Adipocyte (in vitro differentiated cells): Measurements from ENCODE around the gene ANKS1A.
"Not testable (repeated sequence)": the region's sequence is repeated elsewhere in the genome, so short reads cannot be mapped to it uniquely, and the experiment has no call there.

Experiments
- DNase-seq: peaks from one replicate; pipeline ENCODE4 v3.0.0-alpha.2; 2015; ENCODE audit warnings: low read depth
- H3K27me3 ChIP-seq: replicated peaks from 2 replicates; pipeline ENCODE4 v1.7.0; 2013; ENCODE audit warnings: mild to moderate bottlenecking, low read length, moderate library complexity; ENCODE audit not compliant: control insufficient read depth, insufficient read depth
- H3K36me3 ChIP-seq: 2 replicates; pipeline ENCODE4 v1.7.0; 2013; ENCODE audit warnings: low read length, mild to moderate bottlenecking, moderate library complexity; ENCODE audit not compliant: control insufficient read depth, insufficient read depth, severe bottlenecking
- H3K4me1 ChIP-seq: 2 replicates; pipeline ENCODE4 v1.7.0; 2013; ENCODE audit warnings: mild to moderate bottlenecking, low read length, moderate library complexity; ENCODE audit not compliant: control insufficient read depth, insufficient read depth
- H3K4me3 ChIP-seq: 2 replicates; pipeline ENCODE4 v1.7.0; 2013; ENCODE audit warnings: mild to moderate bottlenecking, low read length, moderate library complexity
- H3K9ac ChIP-seq: 2 replicates; pipeline ENCODE4 v1.7.0; 2013; ENCODE audit warnings: mild to moderate bottlenecking, low read length, moderate library complexity
- H3K9me3 ChIP-seq: 2 replicates; pipeline ENCODE4 v1.7.0; 2013; ENCODE audit warnings: mild to moderate bottlenecking, low read length, moderate library complexity; ENCODE audit not compliant: control insufficient read depth

ANKS1A gene

DNA sequence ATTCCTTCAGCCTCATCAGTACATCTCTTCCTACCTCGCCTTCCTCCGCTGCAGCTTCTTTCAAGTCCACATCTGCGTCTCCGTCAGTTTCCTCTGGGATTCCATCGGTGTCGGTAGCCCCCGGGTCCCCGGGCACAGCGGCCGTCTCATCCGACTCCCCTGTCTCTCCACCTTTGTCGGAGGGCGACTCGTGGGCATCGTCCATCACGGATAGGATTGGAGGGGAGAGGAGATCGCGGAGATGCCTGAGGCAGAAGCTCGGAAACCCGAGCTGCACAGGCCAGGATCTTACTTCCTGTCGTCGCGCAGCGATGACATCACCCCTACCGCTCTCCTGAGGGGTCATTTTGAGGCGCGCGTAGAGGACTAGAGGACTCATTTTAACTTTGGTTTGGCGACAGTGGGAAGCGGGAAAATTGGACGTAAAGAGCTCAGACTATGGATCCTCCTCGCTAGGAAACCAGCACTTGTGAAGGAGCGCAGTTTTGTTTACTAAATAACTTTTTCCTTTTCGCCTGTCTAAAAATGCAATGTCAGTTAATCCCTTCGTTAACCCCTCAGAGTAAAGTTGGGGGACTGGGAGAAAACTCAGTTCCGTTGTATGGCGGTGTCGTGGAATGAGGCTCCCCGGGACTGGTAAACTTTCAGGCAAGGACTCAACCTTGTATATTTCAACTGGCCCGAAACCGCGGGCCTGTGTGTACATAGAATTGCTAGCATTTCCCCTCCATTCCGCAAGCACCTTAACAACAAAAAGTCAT, 1.1 kb upstream of the ANKS1A start, which contains the start of gene TAF11:
Gene TAF11, minus strand, starts transcription at position 290 of the 761 bp plus-strand sequence. Its CDS starts 85 bp downstream, at position 205.
- peaks cover 20% of the 10 kb centered on the region for H3K4me1 ChIP-seq
- H3K9me3 ChIP-seq, result no peaks in the 10 kb centered on the region
- peak within 1 kb of the TSS; percentile 100 for H3K4me3 ChIP-seq
- H3K9ac ChIP-seq, result peak within 1 kb of the TSS; percentile 99
- H3K36me3 ChIP-seq, result peaks cover 4% of the 10 kb centered on the region
- peak; percentile 98 for DNase-seq
- no peaks in the 10 kb centered on the region for H3K27me3 ChIP-seq

DNA sequence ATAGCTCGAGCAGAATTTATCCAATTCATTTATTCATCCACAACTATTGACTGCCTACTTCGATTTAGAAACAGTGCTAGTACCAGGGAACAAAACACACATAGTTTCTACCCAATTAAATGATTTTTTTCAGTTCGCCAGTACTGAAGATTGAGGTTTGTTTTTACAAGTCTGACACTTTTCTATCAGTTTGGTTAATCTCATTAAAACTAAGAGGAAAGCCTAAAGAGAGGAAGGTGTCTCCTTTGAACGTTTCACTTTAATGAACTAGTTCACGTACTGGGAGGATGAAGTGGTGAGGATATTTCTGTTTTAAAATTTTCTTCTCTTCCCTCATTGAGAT, 570 bp upstream of the ANKS1A start:
- Histone ChIP-seq H3K4me3 (peak overlapping the region; percentile 100), H3K36me3 (peaks cover 4% of the 10 kb centered on the region), H3K4me1 (peaks cover 20% of the 10 kb centered on the region), H3K9me3 (no peaks in the 10 kb centered on the region), H3K9ac (peak overlapping the region; percentile 99), H3K27me3 (no peaks in the 10 kb centered on the region)
- no peak for DNase-seq

DNA sequence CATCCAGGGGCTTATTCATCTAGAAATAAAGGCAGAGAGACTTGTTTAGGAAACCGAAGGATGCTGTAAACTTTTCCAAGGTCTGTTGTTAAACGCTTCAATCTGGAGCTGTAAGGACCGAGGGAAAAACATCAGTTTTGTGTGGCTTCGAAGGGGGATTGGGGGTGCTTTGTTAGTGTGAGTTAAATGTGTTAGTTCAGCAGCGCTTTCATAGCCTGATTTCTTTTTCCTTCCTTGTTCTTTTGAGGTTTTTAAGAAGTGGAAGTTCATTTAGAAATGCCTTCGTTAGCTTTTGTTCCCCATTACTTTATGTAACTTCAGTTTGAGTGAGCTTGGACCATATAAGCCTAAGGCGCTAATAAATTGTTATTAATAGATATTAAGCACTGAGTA, 1.5 kb downstream of the ANKS1A start:
- Histone ChIP-seq H3K36me3 (no peaks in the 10 kb centered on the region), H3K4me1 (peaks cover 20% of the 10 kb centered on the region), H3K4me3 (peak overlapping the region; percentile 100), H3K27me3 (no peaks in the 10 kb centered on the region), H3K9me3 (no peaks in the 10 kb centered on the region), H3K9ac (peak overlapping the region; percentile 99)
- peak; percentile 17 for DNase-seq

DNA sequence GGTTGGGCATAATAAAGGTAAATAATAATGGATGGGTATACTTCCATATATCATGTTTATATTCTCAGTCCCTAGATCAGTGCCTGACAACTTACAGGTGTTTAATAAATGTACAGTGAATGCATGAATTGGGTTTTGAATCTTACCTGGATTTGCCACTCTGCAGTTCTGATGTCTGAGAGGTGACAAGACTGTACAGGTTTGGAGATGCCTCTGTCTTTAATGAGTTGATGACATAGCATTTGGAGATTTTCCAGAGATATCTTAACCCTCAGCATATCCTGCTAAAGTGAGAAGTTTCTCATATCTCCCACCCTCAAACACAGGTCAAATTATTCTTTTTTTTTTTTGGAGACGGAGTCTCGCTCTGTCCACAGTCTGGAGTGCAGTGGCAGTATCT, 2.2 kb downstream of the ANKS1A start:
- H3K4me3 ChIP-seq, result no peak overlapping the region
- no peak for DNase-seq
- no peaks in the 10 kb centered on the region for H3K9me3 ChIP-seq
- no peak overlapping the region for H3K9ac ChIP-seq
- peaks cover 20% of the 10 kb centered on the region for H3K4me1 ChIP-seq
- H3K36me3 ChIP-seq, result no peaks in the 10 kb centered on the region
- H3K27me3 ChIP-seq, result no peaks in the 10 kb centered on the region

- H3K4me1 ChIP-seq, result peaks cover 20% of the 10 kb centered on the region
- no peaks in the 10 kb centered on the region for H3K27me3 ChIP-seq
- no peaks in the 10 kb centered on the region for H3K36me3 ChIP-seq
- no peak for DNase-seq
- no peak overlapping the region for H3K9ac ChIP-seq
- H3K4me3 ChIP-seq, result no peak overlapping the region
- no peaks in the 10 kb centered on the region for H3K9me3 ChIP-seq
Measured at GRCh38 chr6:34894693-34895092, 5.6 kb downstream of the ANKS1A start.

DNA sequence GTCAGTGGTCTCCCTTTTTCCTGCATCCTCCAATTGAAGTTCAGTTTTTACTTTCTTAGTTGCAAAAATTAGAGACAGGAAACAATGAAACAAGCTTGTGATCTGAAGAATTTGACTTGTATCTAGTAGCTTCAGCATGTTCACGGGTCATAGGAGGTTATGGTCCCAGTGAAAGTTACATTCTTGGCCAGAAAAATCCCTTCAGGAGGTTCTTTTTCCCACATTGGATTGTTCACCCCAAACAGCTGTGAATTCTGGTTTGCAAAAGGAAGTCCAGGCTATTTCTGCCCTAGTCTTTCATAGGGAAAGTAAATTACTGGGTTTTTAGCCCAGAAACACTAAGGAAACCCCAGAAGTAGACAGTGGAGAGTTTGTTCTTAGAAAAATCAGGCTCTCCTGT, 8.1 kb downstream of the ANKS1A start:
- peak overlapping the region; percentile 5 for H3K9ac ChIP-seq
- no peaks in the 10 kb centered on the region for H3K36me3 ChIP-seq
- H3K4me3 ChIP-seq, result no peak overlapping the region
- no peak for DNase-seq
- peaks cover 25% of the 10 kb centered on the region for H3K4me1 ChIP-seq
- H3K27me3 ChIP-seq, result no peaks in the 10 kb centered on the region
- no peaks in the 10 kb centered on the region for H3K9me3 ChIP-seq

DNA sequence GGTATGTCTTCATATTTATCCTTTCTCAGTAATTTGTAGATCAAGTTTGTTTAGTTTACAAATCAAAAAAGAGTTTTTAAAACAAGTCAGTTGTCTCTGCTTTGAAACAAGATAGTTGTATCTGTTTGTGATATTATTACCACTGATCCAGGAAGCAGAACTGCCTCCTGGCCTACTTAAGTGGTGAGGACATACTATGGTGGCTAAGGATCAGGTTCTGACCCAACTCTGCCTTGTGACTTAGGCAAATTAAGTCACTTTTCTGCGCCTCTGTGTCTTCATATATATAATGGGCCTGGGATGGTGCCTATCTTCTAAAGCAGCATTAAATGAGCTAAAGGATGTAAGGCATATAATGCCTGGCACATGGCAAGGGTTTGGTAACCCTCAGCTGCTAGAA, 8.7 kb downstream of the ANKS1A start:
- Histone ChIP-seq H3K4me1 (peaks cover 27% of the 10 kb centered on the region), H3K27me3 (no peaks in the 10 kb centered on the region), H3K4me3 (no peak overlapping the region), H3K36me3 (no peaks in the 10 kb centered on the region), H3K9ac (peak overlapping the region; percentile 5), H3K9me3 (no peaks in the 10 kb centered on the region)
- no peak for DNase-seq

- peaks cover 27% of the 10 kb centered on the region for H3K4me1 ChIP-seq
- not testable (repeated sequence) for DNase-seq, H3K36me3 ChIP-seq, H3K27me3 ChIP-seq, H3K9ac ChIP-seq, H3K9me3 ChIP-seq, H3K4me3 ChIP-seq
Measured at GRCh38 chr6:34899748-34900147, 10.7 kb downstream of the ANKS1A start.

- DNase-seq, result no peak
- Histone ChIP-seq H3K9ac (no peak overlapping the region), H3K36me3 (no peaks in the 10 kb centered on the region), H3K9me3 (no peaks in the 10 kb centered on the region), H3K4me1 (peaks cover 27% of the 10 kb centered on the region), H3K4me3 (no peak overlapping the region), H3K27me3 (no peaks in the 10 kb centered on the region)
Measured at GRCh38 chr6:34900321-34901031, 11.4 kb downstream of the ANKS1A start.

- Histone ChIP-seq H3K9ac (no peak overlapping the region), H3K36me3 (no peaks in the 10 kb centered on the region), H3K27me3 (no peaks in the 10 kb centered on the region), H3K9me3 (no peaks in the 10 kb centered on the region), H3K4me1 (peaks cover 25% of the 10 kb centered on the region), H3K4me3 (no peak overlapping the region)
- peak; percentile 40 for DNase-seq
Measured at GRCh38 chr6:34901930-34902329, 12.9 kb downstream of the ANKS1A start.

GRCh38 chr6:34904990-34905613, 16.0 kb downstream of the ANKS1A start:
- Histone ChIP-seq H3K9me3 (no peaks in the 10 kb centered on the region), H3K4me3 (no peak overlapping the region), H3K36me3 (no peaks in the 10 kb centered on the region), H3K27me3 (no peaks in the 10 kb centered on the region), H3K9ac (no peak overlapping the region), H3K4me1 (peaks cover 15% of the 10 kb centered on the region)
- no peak for DNase-seq
